ENCODE measurements around the gene CALHM6. TPM values are rescaled to one million over a fixed set of nuclear protein-coding genes. Genes with fewer than 3 reads are reported as not detected.

The CALHM6 gene
- total and polyA plus RNA-seq, 10 donors: 84.2 to 212 (median 168) TPM

- TF ChIP-seq CTCF (IDR thresholded peaks at IDR 0.05 in 8 of 11, conservative IDR thresholded peaks at IDR 0.05 in 3 of 11): no peak
- no peak for TF ChIP-seq POLR2A (IDR thresholded peaks at IDR 0.05)
- TF ChIP-seq POLR2AphosphoS5 (IDR thresholded peaks at IDR 0.05): no peak
- DNase-seq: no peak
- Histone ChIP-seq H3K9me3 (no peaks in the 10 kb centered on the region), H3K4me1 (peaks cover 19 to 39% (median 27%) of the 10 kb centered on the region in 6 donors), H3K27ac (no peak overlapping the region), H3K36me3 (no peaks in the 10 kb centered on the region), H3K4me3 (no peak overlapping the region), H3K27me3 (replicated peaks in 1 of 7) (no peaks in the 10 kb centered on the region)
- WGBS, 5 donors: 85 to 94% (median 87%) methylated on average over 3 of the region's 3 CpGs
- intact Hi-C loops (cut with DNase I; ENCODE audit: low total_unique reads): no loop called here
Measured at GRCh38 chr6:116472706-116473105, 11.5 kb downstream of the CALHM6 start.

- WGBS, 5 donors: 11 to 17% (median 13%) methylated on average over 1 of the region's 1 CpG
- H3K36me3 ChIP-seq: no peaks in the 10 kb centered on the region
- no peaks in the 10 kb centered on the region for H3K9me3 ChIP-seq
Measured at GRCh38 chr6:116475141-116475540, 14.0 kb downstream of the CALHM6 start.

GRCh38 chr6:116476002-116476678, 15.0 kb downstream of the CALHM6 start:
- DNase-seq: no peak
- intact Hi-C loops (cut with DNase I; ENCODE audit: low total_unique reads): no loop called here
- Histone ChIP-seq H3K9me3 (no peaks in the 10 kb centered on the region), H3K27me3 (replicated peaks in 1 of 7) (no peaks in the 10 kb centered on the region), H3K4me1 (peaks cover 19 to 35% (median 27%) of the 10 kb centered on the region in 6 donors), H3K36me3 (no peaks in the 10 kb centered on the region), H3K4me3 (peak overlapping the region in 4 of 8 donors; percentile 11 to 45 (median 24)), H3K27ac (peak overlapping the region; percentile 76 to 90 (median 84))
- 18 to 31% (median 22%) methylated on average over 5 of the region's 5 CpGs for WGBS, 5 donors
- TF ChIP-seq POLR2A (IDR thresholded peaks at IDR 0.05): no peak
- TF ChIP-seq CTCF (IDR thresholded peaks at IDR 0.05 in 8 of 11, conservative IDR thresholded peaks at IDR 0.05 in 3 of 11): no peak
- no peak for TF ChIP-seq POLR2AphosphoS5 (IDR thresholded peaks at IDR 0.05)

More at GRCh38 chr6:116475141-116475540, 14.0 kb downstream of the CALHM6 start:
- peaks cover 19 to 36% (median 27%) of the 10 kb centered on the region in 6 donors for H3K4me1 ChIP-seq
- no peak for TF ChIP-seq CTCF (IDR thresholded peaks at IDR 0.05 in 8 of 11, conservative IDR thresholded peaks at IDR 0.05 in 3 of 11)
- TF ChIP-seq POLR2AphosphoS5 (IDR thresholded peaks at IDR 0.05): no peak
- TF ChIP-seq POLR2A (IDR thresholded peaks at IDR 0.05): no peak
- no peaks in the 10 kb centered on the region for H3K27me3 ChIP-seq (replicated peaks in 1 of 7)
- peak overlapping the region; percentile 76 to 90 (median 84) for H3K27ac ChIP-seq
- H3K4me3 ChIP-seq: peak overlapping the region in 4 of 8 donors; percentile 11 to 45 (median 24)
- intact Hi-C loops (cut with DNase I; ENCODE audit: low total_unique reads): no loop called here
- no peak for DNase-seq

- no peak overlapping the region for H3K4me3 ChIP-seq
- no peaks in the 10 kb centered on the region for H3K36me3 ChIP-seq
- intact Hi-C loops (cut with DNase I; ENCODE audit: low total_unique reads): no loop called here
- H3K27ac ChIP-seq: no peak overlapping the region
- H3K9me3 ChIP-seq: no peaks in the 10 kb centered on the region
- TF ChIP-seq CTCF (IDR thresholded peaks at IDR 0.05 in 8 of 11, conservative IDR thresholded peaks at IDR 0.05 in 3 of 11): no peak
- no peak for TF ChIP-seq POLR2AphosphoS5 (IDR thresholded peaks at IDR 0.05)
- no peak for TF ChIP-seq POLR2A (IDR thresholded peaks at IDR 0.05)
- no peak for DNase-seq
- H3K27me3 ChIP-seq (replicated peaks in 1 of 7): no peaks in the 10 kb centered on the region
- H3K4me1 ChIP-seq: no peaks in the 10 kb centered on the region
- 75 to 87% (median 77%) methylated on average over 1 of the region's 1 CpG for whole genome bisulfite sequencing, 5 donors
Measured at GRCh38 chr6:116482780-116483179, 21.6 kb downstream of the CALHM6 start.

Data from spleen (tissue), 11 donors.